SU-DHL-6 (cell line): ENCODE results near the gene MRPL2.

Source experiments
- EZH2phosphoT487 ChIP-seq: fragments of 200-600 bp; sonication (generic), shearing (Covaris generic); conservative IDR thresholded peaks from 2 replicates; pipeline ENCODE4 v1.6.1; 2018; ENCODE audit warnings: mild to moderate bottlenecking, antibody characterized with exemption, low read length, moderate library complexity, mixed read lengths
- TF ChIP-seq, protein P1 (sequence below): fragments of 200-600 bp; sonication (generic); IDR thresholded peaks from one replicate; pipeline ENCODE4 v1.5.1; 2017; ENCODE audit warnings: antibody characterized with exemption, mild to moderate bottlenecking, low read length, moderate library complexity; ENCODE audit not compliant: insufficient read depth, poor library complexity, severe bottlenecking

GRCh38 chr6:43070028-43070632, 10.9 kb upstream of the MRPL2 start:
- TF ChIP-seq, protein P1, sequence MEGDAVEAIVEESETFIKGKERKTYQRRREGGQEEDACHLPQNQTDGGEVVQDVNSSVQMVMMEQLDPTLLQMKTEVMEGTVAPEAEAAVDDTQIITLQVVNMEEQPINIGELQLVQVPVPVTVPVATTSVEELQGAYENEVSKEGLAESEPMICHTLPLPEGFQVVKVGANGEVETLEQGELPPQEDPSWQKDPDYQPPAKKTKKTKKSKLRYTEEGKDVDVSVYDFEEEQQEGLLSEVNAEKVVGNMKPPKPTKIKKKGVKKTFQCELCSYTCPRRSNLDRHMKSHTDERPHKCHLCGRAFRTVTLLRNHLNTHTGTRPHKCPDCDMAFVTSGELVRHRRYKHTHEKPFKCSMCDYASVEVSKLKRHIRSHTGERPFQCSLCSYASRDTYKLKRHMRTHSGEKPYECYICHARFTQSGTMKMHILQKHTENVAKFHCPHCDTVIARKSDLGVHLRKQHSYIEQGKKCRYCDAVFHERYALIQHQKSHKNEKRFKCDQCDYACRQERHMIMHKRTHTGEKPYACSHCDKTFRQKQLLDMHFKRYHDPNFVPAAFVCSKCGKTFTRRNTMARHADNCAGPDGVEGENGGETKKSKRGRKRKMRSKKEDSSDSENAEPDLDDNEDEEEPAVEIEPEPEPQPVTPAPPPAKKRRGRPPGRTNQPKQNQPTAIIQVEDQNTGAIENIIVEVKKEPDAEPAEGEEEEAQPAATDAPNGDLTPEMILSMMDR, result peak; percentile 78
- no peak for TF ChIP-seq EZH2phosphoT487
